Heart right ventricle (tissue), 16 donors: Measurements from ENCODE around the gene MXI1. TPM values are rescaled to one million over a fixed set of nuclear protein-coding genes. Genes with fewer than 3 reads are reported as not detected.

Experiments
- ATAC-seq, 8 donors: fragments of 200-7000 bp; cut with Tn5 transposase; one replicate each; pipeline ENCODE4 v1.9.1; 2020; ENCODE audit warnings: mild to moderate bottlenecking in 8 of 8, moderate library complexity in 8 of 8, moderate number of reproducible peaks in 1 of 8
- DNase-seq, 2 donors: peaks; one replicate each; pipeline ENCODE4 v3.0.0-alpha.2; 2020
- H3K27ac ChIP-seq, 10 donors: fragments of 200-600 bp; sonication (generic) in 2 of 10; one replicate each; pipeline versions ENCODE4 v1.5.0 to v1.8.0; 2020 to 2022; ENCODE audit warnings: mild to moderate bottlenecking in 3 of 10
- H3K27me3 ChIP-seq, 7 donors: fragments of 200-600 bp; one replicate each; pipeline ENCODE4 v1.8.0; 2021 to 2022; ENCODE audit warnings: mild to moderate bottlenecking in 2 of 7
- H3K36me3 ChIP-seq, 9 donors: fragments of 200-600 bp; sonication (generic) in 1 of 9; one replicate each; pipeline versions ENCODE4 v1.5.0 to v1.8.0; 2020 to 2022; ENCODE audit warnings: mild to moderate bottlenecking in 2 of 9
- H3K4me1 ChIP-seq, 9 donors: fragments of 200-600 bp; sonication (generic) in 1 of 9; one replicate each; pipeline versions ENCODE4 v1.5.0 to v1.8.0; 2020 to 2022; ENCODE audit warnings: mild to moderate bottlenecking in 4 of 9
- H3K4me3 ChIP-seq, 10 donors: fragments of 200-600 bp; sonication (generic) in 2 of 10; one replicate each; pipeline versions ENCODE4 v1.5.0 to v1.8.0; 2020 to 2022; ENCODE audit warnings: mild to moderate bottlenecking in 7 of 10, moderate library complexity in 2 of 10
- H3K9me3 ChIP-seq, 11 donors: fragments of 200-600 bp in 10 of 11; sonication (generic) in 2 of 11; one replicate each; pipeline versions ENCODE4 v1.5.0 to v1.8.0; 2013 to 2022; ENCODE audit warnings: mild to moderate bottlenecking in 2 of 11, control low read depth in 1 of 11, moderate library complexity in 1 of 11
- CTCF ChIP-seq, 9 donors: fragments of 200-600 bp; sonication (generic) in 2 of 9; IDR thresholded peaks; one replicate each; pipeline versions ENCODE4 v1.5.0 to v1.8.0; 2021 to 2022; ENCODE audit warnings: antibody characterized with exemption in 9 of 9, mild to moderate bottlenecking in 5 of 9, moderate library complexity in 1 of 9
- WGBS, 2 donors: extraction: QIAGEN DNeasy Blood & Tissue Kit; methylation state at CpG; one replicate each; pipeline ENCODE4 v1.1.7; 2013; ENCODE audit warnings: inconsistent platforms in 1 of 2; 5-methylcytosine and 5-hydroxymethylcytosine counted together
- intact Hi-C, 10 donors: fragments of 100-400 bp; cut with DNase I; formaldehyde crosslinking; loops; one replicate each; pipeline versions ENCODE4 v1.11.1 to v1.14.2; 2022
- polyA plus RNA-seq, 2 donors: library from polyadenylated mRNA; stranded (reverse); fragments of 200-250 nt; gene quantifications; one replicate each; pipeline ENCODE4 v1.2.3, GENCODE V29; 2013
- total RNA-seq, 10 donors: library from RNA; stranded (reverse); fragmentation: NEBNext Ultra II Directional in 3 of 10; extraction: Animal tissue kit (Norgen Biotek cat#: 25700) in 3 of 10; gene quantifications; one replicate each; pipeline versions ENCODE4 v1.2.1 to v1.2.4, GENCODE V29; 2021 to 2023
- donor health status: Arrhythmogenic right ventricular cardiomyopathy.
- donor health status: ischemic (EF 13 %, LVEDD 7.1; RV severe dilation, severe dysfunction).
- donor health status: healthy with polysubstance abuse.
- donor health status: DM: no; HTN: yes; CAD: no.
- donor health status: DM: no; HTN: no; CAD: no.
- donor health status: ischemic (EF 25% LVEDD 6.9; RV normal size, moderate dysfunction).
- donor health status: ischemic (EF 25% LVEDD 5.7; RV mildly dilated, moderate dysfunction).
- donor health status: healthy.
- donor health status: DM: yes; HTN: yes; CAD: no.
- donor health status: Ischemic cardiomyopathy.
- donor health status: ischemic (EF 35%, LVEDD 5.7; RV mildly dilated, moderate dysfunction).
- donor health status: nonischemic (EF 11% LVEDD 7.7; RV severe dilation, severe dysfunction).
- donor health status: DM: yes; HTN: yes; CAD: no.
- donor health status: PGD.
- donor health status: ischemic (EF 29% LVEDD 5.4; RV normal size, mild dysfunction).
- donor health status: nonischemic (EF 23%, LVEDD 6.1; RV moderate dilation, normal function).

MXI1 gene
- total and polyA plus RNA-seq, 12 donors = 27.3 to 100 (median 61.3) TPM

DNA sequence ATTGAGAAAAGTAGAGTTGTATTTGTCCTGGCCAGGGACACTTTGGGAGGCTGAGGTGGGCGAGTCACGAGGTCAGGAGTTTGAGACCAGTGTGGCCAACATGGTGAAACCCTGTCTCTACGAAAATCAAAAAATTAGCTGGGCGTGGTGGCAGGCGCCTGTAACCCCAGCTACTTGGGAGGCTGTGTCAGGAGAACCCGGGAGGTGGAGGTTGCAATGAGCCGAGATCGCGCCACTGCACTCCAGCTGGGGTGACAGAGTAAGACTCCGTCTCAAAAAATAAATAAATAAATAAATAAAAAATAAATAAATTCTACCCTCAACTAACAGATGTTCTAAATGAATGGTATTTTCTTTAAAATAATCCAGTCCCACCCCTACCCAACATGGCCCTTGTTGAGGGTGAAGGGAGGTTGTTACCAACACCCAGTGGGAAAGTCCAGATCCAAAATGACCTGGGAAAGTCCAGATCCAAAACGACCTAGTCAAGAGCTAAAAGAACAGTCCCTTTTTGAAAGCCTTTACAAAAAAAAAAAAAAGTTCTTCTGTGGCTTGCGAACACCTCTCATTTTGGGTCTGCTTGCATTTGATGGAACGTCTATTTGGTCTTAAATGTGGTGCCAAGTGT is 16.0 kb downstream of the MXI1 start:
- Histone ChIP-seq H3K4me1 (peaks cover 7 to 69% (median 54%) of the 10 kb centered on the region in 9 donors), H3K9me3 (no peaks in the 10 kb centered on the region), H3K27ac (peak overlapping the region in 5 of 10 donors; percentile 83 to 91 (median 85)), H3K27me3 (no peaks in the 10 kb centered on the region), H3K36me3 (peaks cover 0 to 5% (median 0%) of the 10 kb centered on the region in 9 donors), H3K4me3 (no peak overlapping the region)
- DNase-seq = no peak
- no peak for ATAC-seq
- no peak for TF ChIP-seq CTCF (IDR thresholded peaks at IDR 0.05)
- WGBS, 2 donors = 85 to 93% methylated on average over 13 of the region's 13 CpGs
- intact Hi-C loops = loop anchor here in 5 of 10 donors (5.0 to 10.0 kb wide), 4 partner anchors 86 to 339 kb away; partner anchors contain the start of gene ADD3 (in 2 of the 5)

- Histone ChIP-seq H3K4me3 (peak overlapping the region in 9 of 10 donors; percentile 64 to 99 (median 81)), H3K27ac (peak overlapping the region; percentile 59 to 93 (median 88)), H3K36me3 (peaks cover 0 to 21% (median 0%) of the 10 kb centered on the region in 9 donors), H3K27me3 (no peaks in the 10 kb centered on the region), H3K4me1 (peaks cover 7 to 68% (median 55%) of the 10 kb centered on the region in 9 donors), H3K9me3 (no peaks in the 10 kb centered on the region)
- intact Hi-C loops = loop anchor here in 8 of 10 donors (2.0 to 10.0 kb wide), 7 partner anchors 14 to 340 kb away; partner anchors contain the start of gene ADD3 (in 2 of the 8)
- WGBS, 2 donors = 72 to 78% methylated on average over 9 of the region's 9 CpGs
- DNase-seq (no peak), ATAC-seq (no peak)
- no peak for TF ChIP-seq CTCF (IDR thresholded peaks at IDR 0.05)
Measured at GRCh38 chr10:110224992-110225391, 17.6 kb downstream of the MXI1 start.

DNA sequence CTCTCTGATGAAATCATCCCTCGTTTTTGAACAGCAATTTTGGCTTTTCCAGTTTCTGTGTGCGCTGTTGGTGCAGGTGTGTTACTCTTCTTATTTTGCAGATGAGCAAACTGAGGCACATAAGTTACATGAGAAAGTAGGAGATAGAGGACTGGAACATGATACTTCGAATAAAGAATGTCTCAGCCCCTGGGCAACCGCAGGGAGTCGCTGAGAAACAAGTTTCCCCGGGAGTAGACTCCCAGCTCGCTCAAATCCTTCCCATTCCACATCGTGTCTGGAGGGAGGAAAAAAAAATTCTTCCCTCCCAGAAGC is 18.0 kb downstream of the MXI1 start:
- Histone ChIP-seq H3K4me3 (peak overlapping the region in 9 of 10 donors; percentile 64 to 99 (median 81)), H3K27me3 (no peaks in the 10 kb centered on the region), H3K27ac (peak overlapping the region; percentile 59 to 93 (median 88)), H3K4me1 (peaks cover 7 to 65% (median 51%) of the 10 kb centered on the region in 9 donors), H3K36me3 (peaks cover 0 to 25% (median 0%) of the 10 kb centered on the region in 9 donors), H3K9me3 (no peaks in the 10 kb centered on the region)
- DNase-seq = no peak
- peak in 1 of 9 donors; percentile 31 for TF ChIP-seq CTCF (IDR thresholded peaks at IDR 0.05)
- 6 to 9% methylated on average over 8 of the region's 8 CpGs for WGBS, 2 donors
- ATAC-seq = no peak
- intact Hi-C loops = loop anchor here in 8 of 10 donors (2.0 to 10.0 kb wide), 7 partner anchors 15 to 341 kb away; partner anchors contain the start of gene ADD3 (in 2 of the 8)

DNA sequence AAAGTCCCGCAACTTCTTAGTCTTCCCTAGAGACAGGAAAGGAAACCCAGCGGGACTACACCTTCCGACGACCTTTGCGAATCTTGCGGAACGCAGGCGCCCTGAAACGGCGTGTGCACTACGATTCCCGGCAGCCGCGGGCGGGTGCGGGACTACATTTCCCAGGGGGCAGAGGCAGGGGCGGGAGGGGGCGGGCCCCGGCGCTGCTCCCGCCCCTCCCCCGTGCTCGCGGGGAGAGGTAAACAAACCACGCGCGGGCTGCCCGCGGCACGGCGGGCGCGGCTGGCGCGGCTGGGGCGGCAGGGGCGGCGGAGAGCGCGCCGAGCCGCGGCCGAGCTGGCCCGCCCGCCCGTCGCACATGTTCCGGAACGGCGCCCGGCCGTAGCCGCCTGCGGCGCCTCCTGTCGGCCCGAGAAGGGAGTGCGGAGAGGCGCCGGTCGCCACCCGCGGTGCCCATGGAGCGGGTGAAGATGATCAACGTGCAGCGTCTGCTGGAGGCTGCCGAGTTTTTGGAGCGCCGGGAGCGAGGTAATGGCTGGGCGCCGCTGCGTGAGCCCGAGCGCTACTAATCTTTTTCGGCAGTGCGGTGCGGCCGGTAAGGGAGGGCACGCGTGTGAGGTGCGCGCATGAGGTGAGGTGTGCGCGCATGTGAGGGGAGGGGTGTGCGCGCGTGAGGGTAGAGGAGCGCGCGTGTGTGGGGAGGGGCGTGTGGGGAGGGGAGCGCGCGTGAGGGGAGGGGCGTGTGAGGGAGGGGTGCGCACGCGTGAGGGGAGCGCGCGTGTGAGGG is 18.5 kb downstream of the MXI1 start:
- DNase-seq (peak; percentile 92 to 93), ATAC-seq (peak; percentile 67 to 85 (median 72))
- H3K9me3 ChIP-seq = no peaks in the 10 kb centered on the region
- TF ChIP-seq CTCF (IDR thresholded peaks at IDR 0.05) = peak; percentile 54 to 85 (median 71)
- no peaks in the 10 kb centered on the region for H3K27me3 ChIP-seq
- intact Hi-C loops = loop anchor here in 8 of 10 donors (1.0 to 10.0 kb wide), 11 partner anchors 15 to 341 kb away; partner anchors contain the start of gene ADD3 (in 2 of the 8)
- peaks cover 7 to 60% (median 45%) of the 10 kb centered on the region in 9 donors for H3K4me1 ChIP-seq
- 0 to 1% methylated on average over 81 to 103 of the region's 103 CpGs for WGBS, 2 donors
- peak overlapping the region; percentile 85 to 93 (median 88) for H3K27ac ChIP-seq
- H3K36me3 ChIP-seq = peaks cover 0 to 30% (median 0%) of the 10 kb centered on the region in 9 donors
- peak overlapping the region; percentile 64 to 99 (median 81) for H3K4me3 ChIP-seq
